ENCODE data around the gene TCF7L2. TPM values are rescaled to one million over a fixed set of nuclear protein-coding genes. Genes with fewer than 3 reads are reported as not detected.

TCF7L2 gene
- total RNA-seq, 1 donor, result 8.8 TPM

DNA sequence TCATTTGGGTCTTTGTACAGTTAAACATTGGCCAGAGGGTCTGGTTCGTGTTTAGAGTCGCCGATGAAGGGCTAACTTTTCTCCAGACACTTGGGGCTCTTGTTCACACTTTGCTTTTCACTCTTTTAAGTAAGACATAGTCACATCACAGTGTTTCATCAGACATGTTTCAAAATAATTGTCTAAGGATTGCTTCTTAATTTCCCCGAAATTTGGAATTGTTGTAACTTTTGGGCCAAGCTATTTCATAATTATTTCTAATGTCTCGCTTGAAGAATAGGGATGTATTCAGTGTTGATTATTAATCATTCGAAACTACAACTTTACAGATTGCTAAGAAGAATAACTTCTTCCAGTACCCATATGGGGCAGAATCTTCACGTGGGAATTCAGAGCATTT, 92.8 kb downstream of the TCF7L2 start:
- DNase-seq (ENCODE audit: low read depth), result peak; percentile 48
- TF ChIP-seq, protein P1, sequence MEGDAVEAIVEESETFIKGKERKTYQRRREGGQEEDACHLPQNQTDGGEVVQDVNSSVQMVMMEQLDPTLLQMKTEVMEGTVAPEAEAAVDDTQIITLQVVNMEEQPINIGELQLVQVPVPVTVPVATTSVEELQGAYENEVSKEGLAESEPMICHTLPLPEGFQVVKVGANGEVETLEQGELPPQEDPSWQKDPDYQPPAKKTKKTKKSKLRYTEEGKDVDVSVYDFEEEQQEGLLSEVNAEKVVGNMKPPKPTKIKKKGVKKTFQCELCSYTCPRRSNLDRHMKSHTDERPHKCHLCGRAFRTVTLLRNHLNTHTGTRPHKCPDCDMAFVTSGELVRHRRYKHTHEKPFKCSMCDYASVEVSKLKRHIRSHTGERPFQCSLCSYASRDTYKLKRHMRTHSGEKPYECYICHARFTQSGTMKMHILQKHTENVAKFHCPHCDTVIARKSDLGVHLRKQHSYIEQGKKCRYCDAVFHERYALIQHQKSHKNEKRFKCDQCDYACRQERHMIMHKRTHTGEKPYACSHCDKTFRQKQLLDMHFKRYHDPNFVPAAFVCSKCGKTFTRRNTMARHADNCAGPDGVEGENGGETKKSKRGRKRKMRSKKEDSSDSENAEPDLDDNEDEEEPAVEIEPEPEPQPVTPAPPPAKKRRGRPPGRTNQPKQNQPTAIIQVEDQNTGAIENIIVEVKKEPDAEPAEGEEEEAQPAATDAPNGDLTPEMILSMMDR (IDR thresholded peaks at IDR 0.05; ENCODE audit: insufficient read depth, low read length), result no peak
- no peak overlapping the region for H3K4me3 ChIP-seq (ENCODE audit: low read depth, low read length)

DNA sequence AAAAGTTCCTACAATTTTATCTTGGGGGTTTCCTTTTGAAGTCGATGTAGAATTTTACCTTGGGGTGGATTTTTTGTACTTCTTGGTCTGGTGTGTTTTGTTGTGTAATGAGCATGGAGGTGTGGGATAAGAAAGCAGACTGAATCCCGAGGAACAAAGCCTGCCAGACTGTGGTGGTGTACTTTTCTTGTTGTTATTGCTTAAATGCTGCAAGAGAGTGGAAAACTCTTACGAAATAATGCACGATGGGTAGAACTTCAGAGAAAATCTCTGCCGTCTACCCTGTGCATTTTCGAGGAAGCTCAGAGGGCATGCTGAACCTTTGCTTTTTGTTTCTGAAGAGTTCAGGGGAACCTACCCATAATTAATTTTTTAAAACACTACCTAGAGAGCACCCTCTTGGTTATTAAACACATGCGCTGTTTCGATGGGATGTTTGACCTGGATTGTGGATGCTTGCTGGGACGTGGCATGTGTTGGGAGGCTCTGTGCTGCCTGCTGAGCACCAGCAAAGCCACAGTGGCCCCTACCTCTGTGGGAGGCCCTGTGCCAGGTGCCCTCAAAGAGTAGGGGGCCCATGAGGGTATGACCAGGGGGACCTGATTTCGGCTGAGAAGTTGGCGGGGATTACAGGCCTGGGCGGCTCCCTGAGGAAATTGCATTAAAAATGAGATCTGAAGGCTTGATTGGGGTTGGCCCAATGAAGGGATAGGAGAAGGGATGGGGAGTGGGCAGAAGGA, 94.1 kb downstream of the TCF7L2 start:
- no peak for DNase-seq (ENCODE audit: low read depth)
- H3K4me3 ChIP-seq (ENCODE audit: low read depth, low read length), result no peak overlapping the region
- TF ChIP-seq, protein P1 (IDR thresholded peaks at IDR 0.05; ENCODE audit: insufficient read depth, low read length), result no peak

DNA sequence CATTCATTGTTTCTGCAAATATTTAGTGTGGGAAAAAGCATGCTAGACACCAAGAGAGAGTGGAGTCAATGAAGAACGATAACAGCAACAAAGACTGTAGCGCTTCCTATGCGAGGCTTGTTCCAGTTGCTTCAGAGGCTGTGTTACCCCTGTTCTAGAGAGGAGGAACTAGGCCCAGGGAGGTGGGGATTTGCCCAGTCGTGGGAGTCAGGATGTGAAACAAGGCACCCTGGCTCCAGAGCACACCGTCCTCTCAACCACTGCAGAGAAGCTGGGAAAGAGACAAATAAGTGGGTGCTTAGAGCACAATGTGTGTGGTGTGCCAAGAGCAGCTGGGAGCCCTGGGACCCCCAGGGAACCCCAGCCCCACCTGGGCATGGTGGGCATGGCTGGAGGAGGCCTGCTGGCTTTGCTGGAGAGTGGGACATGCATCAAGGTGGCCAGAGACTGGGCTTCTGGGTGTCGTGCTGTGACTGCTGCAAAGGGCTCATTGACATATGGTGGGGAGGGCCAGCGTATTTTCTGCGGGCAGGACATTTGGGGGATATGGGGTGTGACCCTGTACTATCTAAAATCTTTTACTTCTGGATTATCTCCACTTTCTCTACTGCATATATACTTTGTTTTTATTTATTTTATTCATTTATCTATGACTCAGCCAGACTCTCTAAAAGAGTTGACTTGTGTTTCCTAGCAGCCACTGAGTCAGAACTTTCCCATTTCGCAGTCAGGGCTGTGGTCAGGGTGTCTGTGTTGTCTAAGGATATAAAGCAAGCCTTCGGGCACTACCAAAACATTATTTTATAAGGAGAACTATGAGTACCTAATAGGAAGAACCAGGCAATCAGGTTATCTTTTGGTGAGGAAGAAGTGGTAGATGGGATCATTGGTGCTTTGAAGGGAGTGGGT, 95.4 kb downstream of the TCF7L2 start:
- TF ChIP-seq, protein P1 (IDR thresholded peaks at IDR 0.05; ENCODE audit: insufficient read depth, low read length), result no peak
- H3K4me3 ChIP-seq (ENCODE audit: low read depth, low read length), result no peak overlapping the region
- DNase-seq (ENCODE audit: low read depth), result peak; percentile 85

DNA sequence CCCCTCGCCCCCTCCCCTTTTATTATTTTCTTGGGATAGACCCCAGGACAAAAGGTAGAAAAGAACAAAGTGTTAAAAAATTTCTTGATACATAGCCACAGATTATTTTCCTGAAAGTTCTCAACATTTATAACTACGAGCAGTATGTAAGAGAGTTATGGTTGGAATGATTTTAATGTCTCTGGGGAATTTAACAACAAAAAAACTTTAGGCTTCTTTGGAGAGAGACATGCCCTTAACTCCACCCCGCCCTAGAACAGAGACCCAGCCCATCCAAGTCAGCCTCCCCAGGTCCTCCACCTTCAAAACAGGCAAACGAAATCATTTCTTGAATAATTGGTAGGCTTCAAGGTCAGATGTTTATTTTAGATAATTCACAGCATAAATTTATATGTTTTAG, 97.1 kb downstream of the TCF7L2 start:
- TF ChIP-seq, protein P1 (IDR thresholded peaks at IDR 0.05; ENCODE audit: insufficient read depth, low read length), result no peak
- peak; percentile 81 for DNase-seq (ENCODE audit: low read depth)

GRCh38 chr10:113047605-113047962, 97.5 kb downstream of the TCF7L2 start:
- no peak overlapping the region for H3K4me3 ChIP-seq (ENCODE audit: low read depth, low read length)
- TF ChIP-seq, protein P1 (IDR thresholded peaks at IDR 0.05; ENCODE audit: insufficient read depth, low read length), result no peak

More for the DNA sequence above, 97.1 kb downstream of the TCF7L2 start:
- H3K4me3 ChIP-seq (ENCODE audit: low read depth, low read length), result no peak overlapping the region

DNA sequence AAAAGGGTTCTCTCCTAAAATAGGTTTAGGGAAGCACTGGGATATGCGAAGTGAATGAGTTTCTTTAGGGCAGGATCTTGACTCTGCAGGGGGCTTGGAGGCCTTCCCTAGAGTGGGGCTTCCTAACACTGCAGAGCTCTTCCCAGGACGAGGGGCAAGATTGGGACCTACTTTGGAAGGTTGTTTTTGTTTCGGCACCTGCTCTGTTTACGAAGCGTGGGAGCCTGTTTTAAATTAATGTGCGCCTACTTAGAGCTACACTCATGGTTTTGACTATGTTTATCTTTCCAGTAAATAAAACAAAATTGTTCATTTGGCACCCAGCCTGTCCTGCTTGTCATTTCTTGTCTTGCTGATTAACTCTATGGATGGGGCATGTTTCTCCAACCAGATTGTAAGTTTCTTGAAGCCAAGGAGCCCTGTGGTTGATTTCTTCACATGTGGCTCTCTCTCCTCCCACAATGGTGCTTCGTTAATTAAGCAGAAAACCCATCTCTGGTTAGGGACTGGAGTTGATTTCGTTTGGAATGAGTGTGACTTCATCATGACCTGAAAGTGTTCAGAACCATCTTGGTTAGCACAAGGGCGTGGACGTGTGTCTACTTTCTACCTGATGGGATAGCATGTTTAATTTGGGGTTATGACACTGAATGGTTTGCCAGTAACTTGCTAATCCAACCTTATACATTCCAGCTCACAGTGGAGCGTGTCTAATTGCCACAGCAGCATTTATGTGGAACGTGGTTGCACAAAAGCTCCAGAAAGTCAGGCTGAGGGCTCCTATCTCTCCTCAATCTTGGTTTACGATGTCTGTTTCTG, 98.1 kb downstream of the TCF7L2 start:
- TF ChIP-seq, protein P1 (IDR thresholded peaks at IDR 0.05; ENCODE audit: insufficient read depth, low read length), result no peak
- DNase-seq (ENCODE audit: low read depth), result no peak
- no peak overlapping the region for H3K4me3 ChIP-seq (ENCODE audit: low read depth, low read length)

More at GRCh38 chr10:113047605-113047962, 97.5 kb downstream of the TCF7L2 start:
- peak; percentile 81 for DNase-seq (ENCODE audit: low read depth)

All from fibroblast of the aortic adventitia (primary cell).